IPS DF 4.7 (cell line): ENCODE measurements around the gene HSPBP1.

Experiments used
- DNase-seq: peaks from one replicate; pipeline ENCODE4 v3.0.0-alpha.2; 2013; ENCODE audit warnings: low spot score; ENCODE audit errors: extremely low read depth

HSPBP1 gene

GRCh38 chr19:55255618-55256423, 24.1 kb downstream of the HSPBP1 start:
- no peak for DNase-seq

- no peak for DNase-seq
These were observed 25.3 kb downstream of the HSPBP1 start for GRCh38 chr19:55254625-55254977.

GRCh38 chr19:55253842-55254624, 25.9 kb downstream of the HSPBP1 start:
- no peak for DNase-seq

- no peak for DNase-seq
These were observed 26.9 kb downstream of the HSPBP1 start for GRCh38 chr19:55252760-55253663.

GRCh38 chr19:55251341-55252081, 28.4 kb downstream of the HSPBP1 start:
- no peak for DNase-seq

- no peak for DNase-seq
These were observed 29.5 kb downstream of the HSPBP1 start for GRCh38 chr19:55250262-55251036.

- DNase-seq: no peak
These were observed 30.1 kb downstream of the HSPBP1 start for GRCh38 chr19:55249841-55250240.

- no peak for DNase-seq
These were observed 31.2 kb downstream of the HSPBP1 start for GRCh38 chr19:55248704-55249103.

- no peak for DNase-seq
These were observed 31.7 kb downstream of the HSPBP1 start for GRCh38 chr19:55248166-55248675.

- no peak for DNase-seq
These were observed 32.2 kb downstream of the HSPBP1 start for GRCh38 chr19:55247621-55248099.

- DNase-seq: no peak
These were observed 33.2 kb downstream of the HSPBP1 start for GRCh38 chr19:55246462-55247451.

GRCh38 chr19:55245236-55245904, 34.5 kb downstream of the HSPBP1 start:
- DNase-seq: no peak

GRCh38 chr19:55244004-55244680, 35.8 kb downstream of the HSPBP1 start:
- DNase-seq: no peak

- no peak for DNase-seq
These were observed 37.4 kb downstream of the HSPBP1 start for GRCh38 chr19:55242517-55242916.

GRCh38 chr19:55241935-55242464, 37.9 kb downstream of the HSPBP1 start:
- no peak for DNase-seq

- DNase-seq: no peak
These were observed 38.6 kb downstream of the HSPBP1 start for GRCh38 chr19:55241143-55241934.

- no peak for DNase-seq
These were observed 39.2 kb downstream of the HSPBP1 start for GRCh38 chr19:55240713-55241020.
